ENCODE measurements around the gene SLC48A1. TPM values are rescaled to one million over a fixed set of nuclear protein-coding genes. Genes with fewer than 3 reads are reported as not detected.
A peak's percentile ranks its signal among the peaks of the same experiment; 100 is the strongest.

SLC48A1 gene
- total RNA-seq, 4 donors from 2014 or later = 14.9 to 21.5 (median 15.9) TPM

- Histone ChIP-seq H3K36me3 (no peaks in the 10 kb centered on the region), H3K9me3 (no peaks in the 10 kb centered on the region), H3K27me3 (no peaks in the 10 kb centered on the region), H3K4me1 (peaks cover 0 to 42% (median 10%) of the 10 kb centered on the region in 4 donors), H3K27ac (peak overlapping the region; percentile 93 to 98 (median 98)), H3K4me3 (no peak overlapping the region)
- DNase-seq = no peak
- no peak for TF ChIP-seq POLR2A (IDR thresholded peaks at IDR 0.05)
- no peak for TF ChIP-seq CTCF (IDR thresholded peaks at IDR 0.05)
These were observed 49.4 kb downstream of the SLC48A1 start for GRCh38 chr12:47822401-47822800.

GRCh38 chr12:47822863-47823262 lies 49.8 kb downstream of the SLC48A1 start:
- Histone ChIP-seq H3K9me3 (no peaks in the 10 kb centered on the region), H3K36me3 (no peaks in the 10 kb centered on the region), H3K4me1 (peaks cover 0 to 39% (median 6%) of the 10 kb centered on the region in 4 donors), H3K4me3 (no peak overlapping the region), H3K27ac (peak overlapping the region in 3 of 4 donors; percentile 93 to 98 (median 97)), H3K27me3 (no peaks in the 10 kb centered on the region)
- no peak for TF ChIP-seq CTCF (IDR thresholded peaks at IDR 0.05)
- no peak for TF ChIP-seq POLR2A (IDR thresholded peaks at IDR 0.05)
- DNase-seq = peak in 1 of 3 donors; percentile 14

GRCh38 chr12:47823422-47824086 lies 50.5 kb downstream of the SLC48A1 start:
- peak in 1 of 3 donors; percentile 12 for DNase-seq

GRCh38 chr12:47824198-47824597 lies 51.2 kb downstream of the SLC48A1 start:
- Histone ChIP-seq H3K27ac (peak overlapping the region; percentile 17 to 98 (median 58)), H3K27me3 (no peaks in the 10 kb centered on the region), H3K4me3 (no peak overlapping the region), H3K36me3 (no peaks in the 10 kb centered on the region), H3K9me3 (no peaks in the 10 kb centered on the region), H3K4me1 (peaks cover 0 to 42% (median 2%) of the 10 kb centered on the region in 4 donors)
- TF ChIP-seq POLR2A (IDR thresholded peaks at IDR 0.05) = no peak
- TF ChIP-seq CTCF (IDR thresholded peaks at IDR 0.05) = no peak
- DNase-seq = peak; percentile 24 to 68 (median 63)

More at GRCh38 chr12:47823422-47824086, 50.5 kb downstream of the SLC48A1 start:
- H3K36me3 ChIP-seq = no peaks in the 10 kb centered on the region
- H3K9me3 ChIP-seq = no peaks in the 10 kb centered on the region
- H3K4me1 ChIP-seq = peaks cover 0 to 39% (median 2%) of the 10 kb centered on the region in 4 donors
- no peaks in the 10 kb centered on the region for H3K27me3 ChIP-seq
- no peak overlapping the region for H3K4me3 ChIP-seq
- H3K27ac ChIP-seq = peak overlapping the region in 3 of 4 donors; percentile 68 to 98 (median 97)
- no peak for TF ChIP-seq POLR2A (IDR thresholded peaks at IDR 0.05)
- TF ChIP-seq CTCF (IDR thresholded peaks at IDR 0.05) = no peak

DNA sequence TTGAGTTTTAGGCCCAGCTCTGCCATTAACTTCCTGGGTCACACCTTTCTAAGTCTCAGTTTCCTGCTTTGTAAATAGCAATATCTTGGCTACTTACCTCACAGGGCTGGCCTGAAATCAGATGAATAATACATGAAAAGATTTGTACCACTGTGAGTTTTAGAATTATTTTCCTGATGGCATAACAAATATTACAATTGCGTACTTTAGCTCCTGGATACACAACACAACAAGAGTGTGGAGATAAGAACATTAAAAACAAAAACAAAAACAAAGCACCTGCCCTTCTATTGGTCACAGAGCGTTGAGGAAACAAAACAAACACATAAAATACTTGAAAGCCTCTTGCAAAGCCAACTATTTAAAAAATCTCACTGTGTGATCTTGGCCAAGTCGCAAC lies 51.6 kb downstream of the SLC48A1 start:
- peak overlapping the region; percentile 17 to 98 (median 62) for H3K27ac ChIP-seq

More for the DNA sequence above, 51.6 kb downstream of the SLC48A1 start:
- H3K9me3 ChIP-seq = no peaks in the 10 kb centered on the region
- H3K36me3 ChIP-seq = no peaks in the 10 kb centered on the region
- no peak for TF ChIP-seq POLR2A (IDR thresholded peaks at IDR 0.05)
- TF ChIP-seq CTCF (IDR thresholded peaks at IDR 0.05) = no peak
- no peak overlapping the region for H3K4me3 ChIP-seq
- H3K27me3 ChIP-seq = no peaks in the 10 kb centered on the region
- H3K4me1 ChIP-seq = peaks cover 0 to 45% (median 3%) of the 10 kb centered on the region in 4 donors
- no peak for DNase-seq
